Tibial nerve (tissue), 4 donors: Measurements from ENCODE around the gene JAM2.

ENCODE experiments used
- CTCF ChIP-seq, 5 experiments: fragments of 200-600 bp in 3 of 5; fragments of 450-650 bp in 2 of 5; sonication (generic) in 3 of 5; IDR thresholded peaks; one replicate each; pipeline ENCODE4 v1.5.1; 2016 to 2019; ENCODE audit warnings: antibody characterized with exemption in 5 of 5, mild to moderate bottlenecking in 3 of 5, moderate library complexity in 2 of 5
- EP300 ChIP-seq, 2 donors: sonication (generic); formaldehyde crosslinking; IDR thresholded peaks; one replicate each; pipeline ENCODE4 v1.6.1; 2017; ENCODE audit warnings: antibody characterized with exemption in 2 of 2, mild to moderate bottlenecking in 1 of 2

GRCh38 chr21:25638660-25639550 is at the start of gene JAM2:
- TF ChIP-seq CTCF (IDR thresholded peaks at IDR 0.05) (no peak), EP300 (IDR thresholded peaks at IDR 0.05) (peak in 1 of 2 donors; percentile 55)
